Measurements from ENCODE around the gene TRIM38. TPM values are rescaled to one million over a fixed set of nuclear protein-coding genes. Genes with fewer than 3 reads are reported as not detected.
"Not testable (repeated sequence)": the region's sequence is repeated elsewhere in the genome, so short reads cannot be mapped to it uniquely, and the experiment has no call there.

The TRIM38 gene
- total RNA-seq, 1 donor from 2014 or later: 15.6 TPM

DNA sequence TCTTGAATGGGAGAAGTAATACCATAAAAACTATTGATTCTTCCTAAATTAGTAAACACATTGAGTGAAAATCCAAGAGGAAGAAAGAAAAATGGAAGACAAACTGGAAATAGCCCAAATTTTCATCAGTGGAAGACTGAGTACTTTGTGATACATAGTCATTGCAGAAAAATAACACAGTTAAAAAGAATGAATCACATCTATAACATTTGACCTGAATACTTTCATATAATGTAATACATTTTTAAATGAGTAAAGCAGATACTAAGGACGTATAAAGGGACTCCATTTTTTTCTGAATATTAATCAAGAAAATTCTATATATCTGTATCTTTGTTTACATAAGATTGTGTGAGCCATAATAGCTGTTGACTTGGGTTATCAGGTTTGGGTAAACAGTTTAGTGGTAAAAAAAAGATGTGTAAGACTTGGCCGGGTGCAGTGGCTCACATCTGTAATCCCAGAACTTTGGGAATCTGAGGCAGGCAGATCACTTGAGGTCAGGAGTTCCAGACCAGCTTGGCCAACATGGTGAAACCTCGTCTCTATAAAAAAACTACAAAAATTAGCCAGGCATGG lies 27.8 kb upstream of the TRIM38 start:
- DNase-seq (ENCODE audit: low spot score) (no peak), ATAC-seq (no peak)
- intact Hi-C loops (cut with DNase I): no loop called here

GRCh38 chr6:25935953-25936352 lies 26.6 kb upstream of the TRIM38 start:
- intact Hi-C loops (cut with DNase I): no loop called here
- DNase-seq (ENCODE audit: low spot score): no peak
- ATAC-seq: no peak

GRCh38 chr6:25939593-25939992 lies 23.0 kb upstream of the TRIM38 start:
- no peak for DNase-seq (ENCODE audit: low spot score)
- intact Hi-C loops (cut with DNase I): no loop called here
- ATAC-seq: no peak

DNA sequence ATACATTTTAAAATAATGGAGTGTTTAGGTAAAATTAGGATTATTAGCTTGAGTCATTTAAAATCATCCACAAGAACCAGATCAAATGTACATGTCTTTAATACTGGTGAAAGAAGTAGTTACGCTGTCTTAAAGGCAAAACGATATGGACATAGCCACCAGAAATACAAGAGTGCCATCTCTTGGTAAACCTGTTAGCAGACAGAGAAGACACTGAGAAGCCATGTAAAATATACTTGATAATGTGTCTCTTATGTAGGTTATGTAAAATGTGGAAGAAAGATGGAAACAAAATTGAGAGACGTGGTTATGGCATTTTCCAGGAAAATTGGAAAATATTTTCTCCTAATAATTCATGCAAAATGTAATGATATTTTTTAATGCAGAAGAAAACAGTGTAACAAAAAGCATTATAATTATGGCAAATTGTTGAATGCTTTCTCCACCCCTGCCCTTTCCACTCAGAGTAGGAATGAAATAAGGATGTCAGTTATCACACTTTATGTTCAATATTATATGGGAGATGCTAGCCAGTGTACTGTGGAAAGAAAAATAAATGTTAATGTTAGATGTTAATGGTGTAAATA lies 19.9 kb upstream of the TRIM38 start:
- no peak for DNase-seq (ENCODE audit: low spot score)
- intact Hi-C loops (cut with DNase I): no loop called here
- ATAC-seq: no peak

- DNase-seq (ENCODE audit: low spot score) (no peak), ATAC-seq (no peak)
- intact Hi-C loops (cut with DNase I): no loop called here
These were observed 18.7 kb upstream of the TRIM38 start for GRCh38 chr6:25943887-25944286.

DNA sequence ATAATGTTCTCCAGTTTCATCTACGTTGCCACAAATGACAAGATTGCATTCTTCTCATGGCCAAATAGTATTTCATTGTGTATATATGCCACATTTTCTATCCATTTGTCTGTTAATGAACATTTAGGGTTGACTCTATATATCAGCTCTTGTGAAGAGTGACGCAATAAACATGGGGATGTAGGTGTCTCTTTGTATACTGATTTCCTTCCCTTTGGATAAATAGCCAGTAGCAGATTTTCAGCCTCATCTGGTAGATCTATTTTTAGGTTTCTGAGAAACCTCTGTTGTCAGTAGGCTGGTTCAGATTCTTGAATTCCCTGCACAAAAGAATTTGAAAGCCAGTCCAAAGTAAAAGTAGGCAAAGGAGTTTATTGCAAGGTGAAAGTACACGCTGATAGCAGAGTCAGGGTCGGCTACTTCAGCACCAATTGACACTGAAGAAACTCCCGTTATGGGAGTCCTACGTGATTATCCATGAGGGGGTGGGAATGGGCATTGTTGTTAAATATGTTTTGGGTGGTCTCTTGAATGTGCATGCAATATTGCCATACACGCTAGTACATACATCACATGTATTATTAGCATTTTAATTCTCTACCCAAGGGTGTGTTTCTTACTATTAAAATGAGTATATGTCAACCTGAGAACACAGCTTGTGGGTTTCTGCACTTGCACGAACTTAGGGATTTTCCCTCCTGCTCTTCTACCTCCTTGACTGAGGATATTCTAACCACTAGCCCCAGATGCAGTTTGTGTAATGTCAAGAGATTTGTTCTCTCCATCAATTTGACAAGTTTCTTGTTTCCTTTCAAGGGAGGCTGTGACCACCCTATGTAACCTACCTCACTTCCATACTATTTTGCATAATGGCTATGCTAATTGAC lies 17.7 kb upstream of the TRIM38 start:
- ATAC-seq (no peak), DNase-seq (ENCODE audit: low spot score) (no peak)
- intact Hi-C loops (cut with DNase I): no loop called here

GRCh38 chr6:25945738-25946137 lies 16.9 kb upstream of the TRIM38 start:
- ATAC-seq; intact Hi-C loops (cut with DNase I); DNase-seq (ENCODE audit: low spot score): not testable (repeated sequence)

GRCh38 chr6:25946631-25947030 lies 16.0 kb upstream of the TRIM38 start:
- intact Hi-C loops (cut with DNase I): no loop called here
- DNase-seq (ENCODE audit: low spot score): no peak
- no peak for ATAC-seq

- intact Hi-C loops (cut with DNase I); ATAC-seq: not testable (repeated sequence)
These were observed 15.1 kb upstream of the TRIM38 start for GRCh38 chr6:25947492-25947891.

GRCh38 chr6:25949695-25950094 lies 12.9 kb upstream of the TRIM38 start:
- no peak for ATAC-seq
- intact Hi-C loops (cut with DNase I): no loop called here
- DNase-seq (ENCODE audit: low spot score): no peak

More at GRCh38 chr6:25947492-25947891, 15.1 kb upstream of the TRIM38 start:
- DNase-seq (ENCODE audit: low spot score): not testable (repeated sequence)

DNA sequence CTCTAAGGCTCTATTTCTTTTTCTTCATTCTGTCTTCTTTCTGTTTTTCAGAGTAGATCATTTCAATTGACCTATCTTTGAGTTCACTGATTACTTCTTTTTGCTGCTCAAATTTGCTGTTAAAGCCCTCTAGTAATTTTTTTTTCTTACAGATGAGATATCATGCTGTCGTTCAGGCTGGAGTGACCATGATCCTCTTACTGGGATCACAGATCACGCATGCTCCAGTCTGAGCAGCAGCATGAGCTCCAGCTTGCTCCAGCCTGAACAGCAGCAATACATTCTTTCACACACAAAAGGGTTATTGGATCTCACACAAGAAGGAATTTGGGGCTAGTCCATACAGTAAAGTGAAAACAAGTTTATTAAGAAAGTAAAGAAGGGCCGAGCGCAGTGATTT lies 12.3 kb upstream of the TRIM38 start:
- DNase-seq (ENCODE audit: low spot score) (no peak), ATAC-seq (no peak)
- intact Hi-C loops (cut with DNase I): no loop called here

- ATAC-seq (no peak), DNase-seq (ENCODE audit: low spot score) (no peak)
- intact Hi-C loops (cut with DNase I): no loop called here
These were observed 11.1 kb upstream of the TRIM38 start for GRCh38 chr6:25951296-25952032.

- ATAC-seq (no peak), DNase-seq (ENCODE audit: low spot score) (no peak)
- intact Hi-C loops (cut with DNase I): no loop called here
These were observed 10.1 kb upstream of the TRIM38 start for GRCh38 chr6:25952535-25952934.

DNA sequence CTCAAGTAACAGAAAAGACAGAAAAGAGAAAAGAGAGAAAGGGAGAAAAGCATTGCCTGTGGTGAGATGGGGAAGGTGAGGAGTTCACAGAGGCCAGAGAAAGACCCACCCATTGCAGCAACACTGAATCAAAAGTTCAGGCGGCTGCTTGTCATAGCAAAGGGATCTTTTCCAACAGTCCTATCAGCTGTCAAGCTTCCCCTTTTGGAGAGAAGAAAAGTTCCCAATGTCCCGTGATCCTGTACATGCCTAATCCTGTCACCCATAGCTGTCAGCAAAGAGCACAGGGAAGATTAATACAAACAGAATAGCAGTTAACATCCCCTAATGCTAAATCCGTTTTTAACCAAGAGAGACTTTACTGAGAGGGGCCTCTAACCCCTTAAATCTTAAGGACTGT lies 8.9 kb upstream of the TRIM38 start:
- intact Hi-C loops (cut with DNase I): no loop called here
- ATAC-seq: no peak
- no peak for DNase-seq (ENCODE audit: low spot score)

GRCh38 chr6:25954756-25955155 lies 7.8 kb upstream of the TRIM38 start:
- no peak for ATAC-seq
- no peak for DNase-seq (ENCODE audit: low spot score)
- intact Hi-C loops (cut with DNase I): no loop called here

- ATAC-seq (no peak), DNase-seq (ENCODE audit: low spot score) (no peak)
- intact Hi-C loops (cut with DNase I): no loop called here
These were observed 6.4 kb upstream of the TRIM38 start for GRCh38 chr6:25956226-25956625.

- intact Hi-C loops (cut with DNase I): no loop called here
- DNase-seq (ENCODE audit: low spot score) (no peak), ATAC-seq (no peak)
These were observed 3.9 kb upstream of the TRIM38 start for GRCh38 chr6:25958700-25959162.

DNA sequence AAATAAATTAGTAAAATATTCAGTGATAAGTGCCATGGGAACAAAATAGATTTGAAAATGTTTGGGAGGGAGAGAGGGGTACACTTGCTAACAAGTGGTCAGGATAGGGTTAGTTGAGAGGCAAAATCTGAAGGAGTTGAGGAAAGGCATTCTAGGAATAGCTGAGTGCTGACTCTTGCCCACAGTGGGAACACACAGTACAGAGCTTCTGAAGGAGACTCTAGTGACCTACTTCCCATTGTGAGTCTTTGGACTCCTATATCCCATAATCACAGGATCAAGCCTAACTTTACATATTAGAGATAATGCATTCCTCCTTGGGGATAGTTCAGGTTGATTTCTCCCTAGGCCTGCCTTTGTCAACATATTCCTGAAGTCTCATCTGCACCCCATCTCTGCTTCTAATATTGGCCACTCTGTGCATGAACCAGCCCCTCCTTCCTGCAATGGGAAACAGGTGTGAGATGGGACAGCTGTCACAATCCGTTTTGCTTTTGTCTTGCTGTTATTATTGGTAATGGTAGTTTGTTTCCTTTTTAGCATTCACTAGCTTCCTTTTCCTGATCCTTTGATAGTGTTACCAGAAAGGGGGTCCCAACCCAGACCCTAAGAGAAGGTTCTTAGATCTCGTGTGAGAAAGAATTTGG lies 2.6 kb upstream of the TRIM38 start:
- no peak for DNase-seq (ENCODE audit: low spot score)
- ATAC-seq: no peak
- intact Hi-C loops (cut with DNase I): no loop called here

GRCh38 chr6:25960734-25961133 lies 1.9 kb upstream of the TRIM38 start:
- DNase-seq (ENCODE audit: low spot score) (no peak), ATAC-seq (no peak)
- intact Hi-C loops (cut with DNase I): no loop called here
